ENCODE measurements around the gene HOXC10.

HOXC10 gene

GRCh38 chr12:54017027-54017788 lies 32.3 kb downstream of the HOXC10 start:
- no peak for DNase-seq

GRCh38 chr12:54017878-54018467 lies 33.0 kb downstream of the HOXC10 start:
- DNase-seq = no peak

- DNase-seq = no peak
Measured at GRCh38 chr12:54018468-54018984, 33.6 kb downstream of the HOXC10 start.

GRCh38 chr12:54019091-54019811 lies 34.3 kb downstream of the HOXC10 start:
- DNase-seq = no peak

GRCh38 chr12:54019924-54020590 lies 35.1 kb downstream of the HOXC10 start:
- no peak for DNase-seq

- no peak for DNase-seq
Measured at GRCh38 chr12:54020591-54021405, 35.9 kb downstream of the HOXC10 start.

GRCh38 chr12:54021432-54022013 lies 36.6 kb downstream of the HOXC10 start:
- DNase-seq = no peak

GRCh38 chr12:54022960-54023884 lies 38.3 kb downstream of the HOXC10 start:
- no peak for DNase-seq

- DNase-seq = no peak
Measured at GRCh38 chr12:54024127-54024526, 39.2 kb downstream of the HOXC10 start.

- DNase-seq = no peak
Measured at GRCh38 chr12:54024581-54025305, 39.8 kb downstream of the HOXC10 start.

- DNase-seq = no peak
Measured at GRCh38 chr12:54025499-54026405, 40.8 kb downstream of the HOXC10 start.

GRCh38 chr12:54026640-54027441 lies 41.9 kb downstream of the HOXC10 start:
- no peak for DNase-seq

- DNase-seq = no peak
Measured at GRCh38 chr12:54027442-54027786, 42.5 kb downstream of the HOXC10 start.

- DNase-seq = no peak
Measured at GRCh38 chr12:54028314-54029201, 43.6 kb downstream of the HOXC10 start, which contains the start of gene HOXC6. HOXC6 (plus strand) TSS chr12:54028440; CDS start chr12:54028522, 82 bp downstream.

- no peak for DNase-seq
Measured at GRCh38 chr12:54029529-54030441, 44.8 kb downstream of the HOXC10 start.

GRCh38 chr12:54030442-54030801 lies 45.5 kb downstream of the HOXC10 start:
- no peak for DNase-seq

All from Kasumi-1 (cell line).